ENCODE data around the gene CCNYL1.

The CCNYL1 gene

DNA sequence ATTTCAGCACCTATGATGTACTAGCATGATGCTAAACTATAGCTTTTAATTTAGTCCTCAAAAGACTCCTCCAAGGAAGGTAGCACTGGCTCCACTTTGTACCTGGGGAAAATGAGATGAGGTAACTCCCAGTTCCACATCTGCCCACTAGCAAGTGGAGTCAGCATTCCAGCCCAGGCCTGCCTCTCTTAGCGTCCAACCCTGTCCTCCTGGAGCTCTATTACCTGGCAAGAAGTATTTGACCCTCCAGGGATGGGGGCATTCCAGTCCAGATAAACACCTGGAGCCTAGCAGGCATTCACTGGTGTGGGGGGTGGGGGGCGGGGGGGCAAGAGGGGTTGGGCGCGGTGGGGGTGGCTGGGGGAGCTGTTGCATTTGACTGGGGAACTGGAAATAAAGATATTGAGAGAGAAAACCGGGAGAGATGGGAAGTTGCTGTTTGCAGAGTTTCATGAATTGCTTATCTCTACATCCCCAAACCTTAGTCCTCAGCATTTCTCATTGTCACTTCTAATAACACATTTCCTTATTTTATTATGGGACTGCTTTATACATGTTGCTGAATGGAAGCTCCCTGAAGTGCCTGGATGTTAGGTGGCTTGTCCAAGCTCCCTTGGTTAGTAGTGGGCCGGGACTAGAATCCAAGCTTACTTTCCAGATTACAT is 80.3 kb downstream of the CCNYL1 start:
- DNase-seq (ENCODE audit: low read depth in 3 of 3) = no peak

DNA sequence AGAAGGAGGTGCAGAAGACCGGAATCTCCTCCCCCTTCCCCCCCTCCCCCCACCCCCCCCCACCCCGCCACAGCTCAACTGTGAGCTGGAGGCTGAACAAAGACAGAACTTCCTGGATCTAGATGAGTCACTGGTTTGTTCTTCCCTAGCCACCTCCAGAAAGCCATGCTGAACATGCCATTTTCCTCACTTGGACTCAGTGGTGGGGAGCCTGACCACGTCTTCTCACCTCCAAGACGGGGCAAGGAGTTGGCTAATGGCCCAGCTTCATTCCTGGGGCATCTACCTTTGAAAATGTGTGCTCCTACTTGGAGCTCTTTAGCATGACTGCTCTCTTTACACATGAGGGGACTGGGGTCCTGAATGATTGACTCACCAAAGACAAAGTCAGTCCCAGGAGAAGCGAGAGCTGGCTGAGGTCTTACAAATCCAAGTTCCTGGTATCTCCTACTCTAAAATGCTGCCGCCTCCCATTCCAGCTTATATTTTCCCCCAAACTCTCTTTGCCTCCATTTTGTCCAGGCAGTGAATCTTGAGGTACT is 80.9 kb downstream of the CCNYL1 start:
- DNase-seq (ENCODE audit: low read depth in 3 of 3) = no peak

DNA sequence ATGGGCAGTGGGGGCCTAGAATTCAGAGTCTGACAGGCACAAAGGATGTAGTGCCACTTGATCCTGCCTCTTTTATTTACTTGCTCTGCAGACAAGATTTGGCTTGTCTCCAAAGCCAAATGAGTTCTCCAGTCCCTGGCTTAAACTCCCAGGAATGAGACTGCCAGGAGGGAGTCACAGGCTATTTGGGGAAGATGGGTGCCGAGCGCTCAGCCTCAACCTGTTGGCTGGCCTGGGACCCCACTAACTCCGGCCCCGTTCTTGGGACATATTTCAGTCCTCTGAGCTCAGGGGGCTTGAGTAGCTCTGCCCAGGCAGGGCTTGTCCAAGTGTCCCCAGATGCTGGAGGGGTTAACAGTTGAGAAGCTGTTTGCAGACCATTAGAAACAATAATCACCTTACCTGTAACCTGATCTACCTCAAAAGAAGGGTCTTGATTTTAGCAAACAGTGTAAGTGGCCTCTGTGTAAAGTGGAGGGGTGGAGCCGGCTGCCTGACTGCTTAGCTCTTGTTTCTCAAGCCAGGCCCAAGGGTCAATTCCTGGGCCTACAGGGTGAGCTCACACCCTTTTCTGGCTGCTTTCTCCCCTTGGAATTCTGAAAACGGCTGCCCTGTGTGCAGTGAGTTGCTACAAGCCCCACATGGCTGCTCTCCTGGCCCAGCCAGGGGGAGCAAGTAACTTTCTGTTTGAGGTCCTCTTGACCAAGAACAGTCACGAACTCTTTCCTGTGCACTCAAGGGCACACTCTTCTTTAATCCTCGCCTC is 85.3 kb downstream of the CCNYL1 start:
- no peak for DNase-seq (ENCODE audit: low read depth in 3 of 3)

- no peak for DNase-seq (ENCODE audit: low read depth in 3 of 3)
Measured at GRCh38 chr2:207801259-207801658, 89.8 kb downstream of the CCNYL1 start.

- no peak for DNase-seq (ENCODE audit: low read depth in 3 of 3)
Measured at GRCh38 chr2:207802650-207803049, 91.2 kb downstream of the CCNYL1 start.
